H1 (cell line): ENCODE data around the gene SLC22A25. TPM values are rescaled to one million over a fixed set of nuclear protein-coding genes. Genes with fewer than 3 reads are reported as not detected.

Source experiments
- CTCF ChIA-PET: fragments of 300-600 bp; sonication (Branson Sonifier 250); formaldehyde crosslinking; loops from one replicate; lab custom pipeline; 2021; ENCODE audit not compliant: partially characterized antibody; lab: Charles Lee
- POLR2A ChIA-PET: fragments of 300-600 bp; sonication (Branson Sonifier 250); formaldehyde crosslinking; loops from one replicate; lab custom pipeline; 2021; ENCODE audit warnings: inconsistent platforms; ENCODE audit not compliant: partially characterized antibody; lab: Charles Lee
- DNase-seq, 2 experiments: peaks; one replicate each; pipeline versions ENCODE4 v3.0.0 to v3.0.0-alpha.2; 2010 to 2022; ENCODE audit warnings: low spot score in 2 of 2, low read depth in 1 of 2, mixed read lengths in 1 of 2
- FAIRE-seq: peaks from 2 replicates; lab custom pipeline; 2011; peaks lifted over from hg19 to GRCh38; lab: Jason Lieb, UNC
- H2AFZ ChIP-seq: 2 replicates; pipeline ENCODE4 v1.8.1; 2012; ENCODE audit warnings: low read length, inconsistent platforms
- H2AK5ac ChIP-seq: 2 replicates; pipeline ENCODE4 v1.6.1; 2013; ENCODE audit warnings: low read depth, low read length
- H2BK120ac ChIP-seq: replicated peaks from 2 replicates; pipeline ENCODE3; 2013; ENCODE audit warnings: low read depth, low read length, inconsistent platforms
- H2BK12ac ChIP-seq: 2 replicates; pipeline ENCODE4 v1.6.1; 2013; ENCODE audit warnings: low read depth, low read length
- H2BK15ac ChIP-seq: 2 replicates; pipeline ENCODE4 v1.6.1; 2013; ENCODE audit warnings: low read length
- H2BK20ac ChIP-seq: 2 replicates; pipeline ENCODE4 v1.6.1; 2013; ENCODE audit warnings: low read length
- H2BK5ac ChIP-seq: 2 replicates; pipeline ENCODE4 v1.6.1; 2013; ENCODE audit warnings: low read depth, low read length
- H3K14ac ChIP-seq: 2 replicates; pipeline ENCODE4 v1.6.1; 2013; ENCODE audit warnings: inconsistent platforms; ENCODE audit not compliant: insufficient read length
- H3K18ac ChIP-seq: 2 replicates; pipeline ENCODE4 v1.6.1; 2013; ENCODE audit warnings: low read length; ENCODE audit errors: extremely low read depth
- H3K23ac ChIP-seq: 2 replicates; pipeline ENCODE4 v1.6.1; 2013; ENCODE audit warnings: inconsistent platforms; ENCODE audit not compliant: insufficient read length
- H3K23me2 ChIP-seq: 2 replicates; pipeline ENCODE4 v1.6.1; 2013; ENCODE audit warnings: low read depth, low read length
- H3K27ac ChIP-seq: 2 replicates; pipeline ENCODE4 v1.6.1; 2011; ENCODE audit warnings: low read depth, low read length, inconsistent platforms
- H3K27me3 ChIP-seq, 4 experiments: replicated peaks in 1 of 4; 1 replicate in 1 of 4; 2 replicates in 3 of 4; pipeline versions ENCODE4 v1.6.1 to v1.8.1; 2011 to 2013; ENCODE audit warnings: low read length in 3 of 4, mild to moderate bottlenecking in 3 of 4, inconsistent platforms in 2 of 4, mixed read lengths in 2 of 4, moderate library complexity in 1 of 4; ENCODE audit not compliant: control insufficient read depth in 3 of 4, insufficient read depth in 3 of 4; ENCODE audit errors: extremely low read depth in 1 of 4
- H3K36me3 ChIP-seq, 4 experiments: 2 replicates each; pipeline versions ENCODE4 v1.6.1 to v1.8.1; 2011 to 2013; ENCODE audit warnings: mild to moderate bottlenecking in 4 of 4, low read length in 3 of 4, moderate library complexity in 2 of 4, control low read depth in 1 of 4, inconsistent platforms in 1 of 4; ENCODE audit not compliant: insufficient read depth in 4 of 4, control insufficient read depth in 2 of 4
- H3K4ac ChIP-seq: replicated peaks from 2 replicates; pipeline ENCODE3; 2013; ENCODE audit warnings: low read length, low read depth, mixed read lengths, inconsistent platforms; ENCODE audit not compliant: insufficient read length
- H3K4me1 ChIP-seq, 4 experiments: replicated peaks in 1 of 4; 1 replicate in 1 of 4; 2 replicates in 3 of 4; pipeline versions ENCODE4 v1.6.1 to v1.8.1; 2011 to 2013; ENCODE audit warnings: low read length in 3 of 4, inconsistent platforms in 2 of 4, mixed read lengths in 1 of 4; ENCODE audit not compliant: insufficient read depth in 4 of 4, control insufficient read depth in 3 of 4
- H3K4me2 ChIP-seq, 2 experiments: 2 replicates each; pipeline versions ENCODE4 v1.6.1 to v1.8.1; 2011 to 2013; ENCODE audit warnings: low read depth in 2 of 2, low read length in 2 of 2, control low read depth in 1 of 2, inconsistent platforms in 1 of 2, mild to moderate bottlenecking in 1 of 2; ENCODE audit not compliant: insufficient read depth in 1 of 2
- H3K4me3 ChIP-seq, 4 experiments: fragments of 200-600, 300-600 bp in 1 of 4; sonication (generic), shearing (Covaris generic), sonication (Bioruptor Twin) in 1 of 4; 2 replicates each; pipeline versions ENCODE4 v1.5.1 to v1.8.1; 2011 to 2016; ENCODE audit warnings: low read length in 4 of 4, low read depth in 3 of 4, control low read depth in 2 of 4, inconsistent platforms in 2 of 4, mild to moderate bottlenecking in 2 of 4, mixed read lengths in 1 of 4, moderate library complexity in 1 of 4; ENCODE audit not compliant: insufficient read depth in 2 of 4; ENCODE audit errors: extremely low read depth in 1 of 4
- H3K56ac ChIP-seq: replicated peaks from 2 replicates; pipeline ENCODE3; 2013; ENCODE audit warnings: low read depth, mild to moderate bottlenecking, mixed read lengths, low read length, inconsistent platforms; ENCODE audit not compliant: insufficient read length
- H3K79me1 ChIP-seq: 2 replicates; pipeline ENCODE4 v1.6.1; 2013; ENCODE audit warnings: low read depth, low read length, control low read depth
- H3K79me2 ChIP-seq, 2 experiments: 2 replicates each; pipeline versions ENCODE4 v1.6.1 to v1.8.1; 2012 to 2013; ENCODE audit warnings: low read length in 2 of 2, mild to moderate bottlenecking in 2 of 2, inconsistent platforms in 1 of 2; ENCODE audit not compliant: insufficient read depth in 2 of 2, control insufficient read depth in 1 of 2
- H3K9ac ChIP-seq, 4 experiments: replicated peaks in 1 of 4; 1 replicate in 1 of 4; 2 replicates in 3 of 4; pipeline versions ENCODE4 v1.6.1 to v1.8.1; 2011 to 2013; ENCODE audit warnings: low read depth in 3 of 4, low read length in 3 of 4, control low read depth in 2 of 4, mild to moderate bottlenecking in 2 of 4, moderate library complexity in 2 of 4, inconsistent platforms in 1 of 4; ENCODE audit errors: extremely low read depth in 1 of 4
- H3K9me3 ChIP-seq, 2 experiments: 2 replicates each; pipeline versions ENCODE4 v1.6.1 to v1.8.1; 2012 to 2013; ENCODE audit warnings: mild to moderate bottlenecking in 2 of 2, moderate library complexity in 2 of 2, control low read depth in 1 of 2, inconsistent platforms in 1 of 2, low read depth in 1 of 2, low read length in 1 of 2, mixed read lengths in 1 of 2; ENCODE audit not compliant: insufficient read depth in 2 of 2
- H4K20me1 ChIP-seq, 2 experiments: replicated peaks in 1 of 2; 2 replicates each; pipeline versions ENCODE3 to v1.8.1; 2011 to 2013; ENCODE audit warnings: inconsistent platforms in 2 of 2, low read length in 2 of 2, mild to moderate bottlenecking in 1 of 2; ENCODE audit not compliant: insufficient read depth in 2 of 2, control insufficient read depth in 1 of 2
- H4K5ac ChIP-seq: 2 replicates; pipeline ENCODE4 v1.6.1; 2013; ENCODE audit warnings: low read length, low read depth, mixed read lengths, inconsistent platforms; ENCODE audit not compliant: insufficient read length
- H4K8ac ChIP-seq: 2 replicates; pipeline ENCODE4 v1.8.0; 2013; ENCODE audit warnings: mild to moderate bottlenecking, moderate library complexity, low read length, inconsistent platforms; ENCODE audit not compliant: insufficient read depth; ENCODE audit errors: extremely low read depth
- H4K91ac ChIP-seq: replicated peaks from 2 replicates; pipeline ENCODE3; 2013; ENCODE audit warnings: low read length, mixed read lengths, inconsistent platforms; ENCODE audit not compliant: insufficient read length
- BACH1 ChIP-seq: IDR thresholded peaks from 2 replicates; pipeline ENCODE4 v1.6.1; 2012; ENCODE audit warnings: low read length, improper control_type of control experiment
- CBX5 ChIP-seq: fragments of 300-800, 300-1000 bp; sonication (generic); IDR thresholded peaks from 2 replicates; pipeline ENCODE4 v1.7.1; 2016; ENCODE audit warnings: antibody characterized with exemption, low read length, low read depth
- HDAC2 ChIP-seq, 2 experiments: fragments of 300-600 bp in 1 of 2; sonication (generic) in 1 of 2; IDR thresholded peaks; 2 replicates each; pipeline ENCODE4 v1.6.1; 2011 to 2012; ENCODE audit warnings: low read depth in 2 of 2, low read length in 2 of 2, mild to moderate bottlenecking in 2 of 2, moderate library complexity in 2 of 2, borderline replicate concordance in 1 of 2, inconsistent platforms in 1 of 2
- PHF8 ChIP-seq: fragments of 200-600 bp; sonication (generic); conservative IDR thresholded peaks from 2 replicates; pipeline ENCODE4 v1.7.1; 2012; ENCODE audit warnings: low read depth, mild to moderate bottlenecking, inconsistent platforms, low read length, moderate library complexity
- RAD21 ChIP-seq, 2 experiments: IDR thresholded peaks in 1 of 2; conservative IDR thresholded peaks in 1 of 2; 2 replicates each; pipeline ENCODE4 v1.6.1; 2011; ENCODE audit warnings: low read depth in 2 of 2, low read length in 2 of 2, improper control_type of control experiment in 1 of 2, inconsistent platforms in 1 of 2, mild to moderate bottlenecking in 1 of 2, moderate library complexity in 1 of 2
- SRF ChIP-seq: IDR thresholded peaks from 2 replicates; pipeline ENCODE4 v1.6.1; 2011; ENCODE audit warnings: mild to moderate bottlenecking, low read depth, low read length, moderate library complexity
- WGBS, 2 experiments: shearing (Covaris generic) in 1 of 2; methylation state at CpG; one replicate each; pipeline versions ENCODE4 v1.1.6 to v1.1.7; 2013 to 2015; ENCODE audit warnings: low lambda C conversion rate in 2 of 2, mixed read lengths in 2 of 2, inconsistent platforms in 1 of 2, low coverage in 1 of 2, missing lambda C conversion rate in 1 of 2; ENCODE audit not compliant: insufficient replicate concordance in 2 of 2, insufficient coverage in 1 of 2, insufficient read length in 1 of 2; ENCODE audit errors: extremely low coverage in 1 of 2, missing lambda C conversion rate in 1 of 2; 5-methylcytosine and 5-hydroxymethylcytosine counted together
- polyA plus RNA-seq, 7 experiments: library from polyadenylated mRNA; depleted of rRNA in 3 of 7; stranded (reverse) in 5 of 7; unstranded in 2 of 7; fragments of >200 nt in 5 of 7; fragments of 200-250 nt in 2 of 7; gene quantifications; 1 replicate in 5 of 7; 2 replicates in 1 of 7; 4 replicates in 1 of 7; pipeline versions ENCODE4 v1.2.1 to v1.2.3, GENCODE V29; 2011 to 2013; ENCODE audit warnings: missing spikeins in 2 of 7, mixed read lengths in 2 of 7
- total RNA-seq: library from RNA; stranded (reverse); fragmentation: NEBNext Ultra II Directional; extraction: Animal tissue kit (Norgen Biotek cat#: 25700); gene quantifications from 2 replicates; pipeline ENCODE4 v1.2.1, GENCODE V29; 2021

The SLC22A25 gene
- total and polyA plus RNA-seq, 2 of the 8 experiments (the other 6 are each of a cell fraction or from before 2014, with no cell fraction given) = not detected

DNA sequence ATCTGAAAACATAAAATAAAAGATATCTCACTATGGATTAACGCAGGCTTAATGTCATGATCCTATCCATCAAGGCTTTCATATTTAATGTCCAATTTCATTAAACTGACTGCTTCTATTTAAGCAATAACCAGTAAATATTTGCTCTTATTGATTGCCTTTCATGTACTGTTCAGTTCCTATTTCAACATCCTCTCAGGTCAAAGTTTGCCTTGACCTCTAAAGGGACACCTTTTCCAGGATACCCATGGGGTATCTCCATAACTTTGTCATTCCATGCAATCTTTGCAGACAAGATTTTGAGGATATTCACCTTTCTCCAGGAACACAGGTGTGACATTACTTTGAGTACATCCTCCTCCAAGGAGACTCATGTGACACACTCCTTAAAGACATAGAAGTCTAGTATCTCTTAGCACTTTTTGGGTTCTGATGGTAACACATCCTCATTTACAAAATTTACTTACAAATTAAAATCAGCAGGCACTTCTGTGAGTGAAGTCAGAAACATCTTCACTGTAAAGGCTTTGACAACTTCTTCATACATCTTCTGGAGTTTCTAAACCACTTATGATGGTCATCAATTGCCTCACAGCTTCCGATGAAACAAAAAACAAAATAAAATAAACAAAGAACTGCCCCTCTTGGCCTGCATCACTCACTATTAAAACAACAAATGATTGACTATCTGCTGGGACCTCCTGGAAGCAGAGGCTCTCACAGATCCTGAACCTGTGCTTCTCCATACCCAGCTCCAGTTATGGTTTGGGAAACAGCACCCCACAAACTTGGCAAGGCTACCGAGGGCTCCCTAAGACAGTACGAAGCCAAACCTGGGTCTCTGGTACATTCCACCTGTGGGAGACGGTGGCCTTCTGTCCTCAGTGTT lies 7.0 kb upstream of the SLC22A25 start:
- Histone ChIP-seq H2BK12ac (no peak overlapping the region), H4K91ac (no peak overlapping the region), H3K4ac (no peak overlapping the region), H2AK5ac (no peak overlapping the region), H3K79me2 (no peaks in the 10 kb centered on the region), H3K27ac (no peak overlapping the region), H3K4me1 (no peaks in the 10 kb centered on the region), H3K9ac (no peak overlapping the region), H3K14ac (no peak overlapping the region), H3K79me1 (no peaks in the 10 kb centered on the region), H2BK15ac (no peak overlapping the region), H4K5ac (no peak overlapping the region), H3K18ac (no peak overlapping the region), H3K27me3 (no peaks in the 10 kb centered on the region), H2BK120ac (no peak overlapping the region), H4K8ac (no peak overlapping the region), H3K9me3 (no peaks in the 10 kb centered on the region), H2BK20ac (no peak overlapping the region), H3K23ac (no peak overlapping the region), H2BK5ac (no peak overlapping the region), H3K36me3 (no peaks in the 10 kb centered on the region), H2AFZ (no peak overlapping the region), H3K4me3 (no peak overlapping the region), H3K23me2 (no peaks in the 10 kb centered on the region), H3K56ac (no peak overlapping the region), H4K20me1 (no peaks in the 10 kb centered on the region), H3K4me2 (no peak overlapping the region)
- DNase-seq = no peak
- FAIRE-seq = no peak
- POLR2A ChIA-PET = interaction anchor here (0.6 kb wide), 1 partner anchor 477 kb away, joined by 3 read pairs; no protein-coding TSS in a partner anchor
- 88% methylated on average over 5 of the region's 5 CpGs; no CpG with 5 or more reads in 1 of the 2 experiments for WGBS, 2 experiments
- CTCF ChIA-PET = no interaction called here
- TF ChIP-seq RAD21 (IDR thresholded peaks at IDR 0.05 in 1 of 2, conservative IDR thresholded peaks at IDR 0.05 in 1 of 2; ENCODE audit: low read depth in 2 of 2, low read length in 2 of 2) = no peak
- no peak for TF ChIP-seq PHF8
- no peak for TF ChIP-seq SRF
- no peak for TF ChIP-seq HDAC2 (IDR thresholded peaks at IDR 0.05; ENCODE audit: borderline replicate concordance in 1 of 2, low read depth in 2 of 2, low read length in 2 of 2)
- no peak for TF ChIP-seq BACH1
- no peak for TF ChIP-seq CBX5
